HG03575 (cell line): ENCODE measurements around the gene SLC6A8.
"Not testable (repeated sequence)": the region's sequence is repeated elsewhere in the genome, so short reads cannot be mapped to it uniquely, and the experiment has no call there.

Experiments
- ATAC-seq: cut with Tn5 transposase; IDR thresholded peaks from one replicate; pipeline ENCODE4 v1.9.1; 2021; ENCODE audit not compliant: unreplicated experiment, insufficient number of reproducible peaks, low FRiP score; ENCODE audit errors: extremely low read depth

The SLC6A8 gene

DNA sequence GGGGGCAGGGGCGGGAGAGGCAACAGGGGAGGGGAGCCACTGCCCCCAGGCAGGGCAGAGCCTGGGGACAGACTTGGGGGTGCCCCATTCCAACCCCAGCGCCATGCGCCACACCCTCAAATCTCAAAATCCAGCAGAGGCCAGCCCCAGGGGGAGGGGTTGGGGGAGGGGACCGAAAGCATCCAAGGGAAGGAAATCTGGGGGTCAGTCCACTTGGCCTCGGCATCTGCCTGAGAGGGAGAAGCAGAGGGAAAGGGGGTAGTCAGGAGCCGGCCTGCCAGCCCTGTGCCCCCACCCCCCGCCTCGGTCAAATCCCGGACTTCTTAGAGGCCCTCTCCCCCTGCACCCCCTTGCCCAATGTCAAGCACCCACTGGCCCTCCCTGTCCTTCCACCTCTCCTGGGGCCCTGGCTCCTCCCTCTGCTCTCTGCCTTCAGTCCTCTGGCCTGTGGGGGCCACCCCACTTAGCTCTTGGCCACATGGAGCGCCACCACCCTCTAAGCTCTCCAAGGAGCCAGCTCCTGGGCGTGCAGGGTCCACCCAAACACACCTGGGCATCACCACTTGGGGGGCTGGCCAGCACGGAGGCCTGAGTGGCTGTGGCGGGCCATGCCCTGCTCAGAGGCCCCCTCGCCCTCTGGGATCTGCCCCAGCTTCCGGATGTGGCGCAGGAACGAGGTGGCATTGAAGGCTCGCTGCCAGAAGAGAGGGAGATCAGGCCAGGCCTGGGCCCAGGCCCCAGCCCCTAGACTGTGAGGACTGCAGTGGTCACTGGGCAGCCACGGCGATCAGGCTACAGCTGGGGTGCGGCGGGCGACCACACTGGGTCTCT is 17.6 kb upstream of the SLC6A8 start:
- ATAC-seq, result no peak

DNA sequence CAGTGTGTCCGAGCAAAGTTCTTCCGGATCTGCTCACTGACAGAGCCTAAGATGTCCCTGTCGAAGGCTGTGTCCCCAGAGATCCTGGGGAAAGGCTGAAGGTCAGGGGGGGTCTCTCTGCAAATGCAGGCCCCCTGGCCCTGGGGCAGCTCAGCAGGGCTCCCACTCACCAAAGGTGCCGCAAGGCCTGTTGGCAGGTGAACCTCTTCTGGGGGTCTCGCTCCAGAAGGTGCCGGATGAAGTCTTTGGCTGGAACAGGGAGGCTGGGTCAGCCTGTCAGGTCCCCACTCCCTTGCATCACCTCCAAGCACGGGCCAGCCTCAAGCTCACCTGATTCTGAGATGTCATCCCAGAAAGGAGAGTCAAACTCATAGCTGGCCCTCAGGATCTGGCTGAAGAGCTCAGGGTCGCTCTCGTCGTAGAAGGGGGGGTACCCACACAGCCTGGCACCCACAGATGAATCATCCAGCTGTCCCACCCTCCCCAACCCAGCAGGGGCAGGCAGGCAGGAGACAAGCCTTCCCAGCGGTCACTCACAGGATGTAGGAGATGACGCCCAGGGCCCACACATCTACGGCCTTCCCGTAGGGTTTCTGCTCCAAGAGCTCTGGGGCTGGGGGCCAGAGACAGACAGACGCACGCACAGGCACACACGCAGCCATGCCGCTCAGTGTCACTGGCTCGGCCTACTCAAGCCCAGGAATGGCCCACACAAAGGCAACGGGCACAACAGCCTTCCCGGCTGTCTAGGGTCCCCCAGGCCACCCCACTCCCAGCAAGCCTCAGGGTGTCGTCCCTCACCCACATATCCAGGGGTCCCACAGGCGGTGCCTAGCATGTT is 16.8 kb upstream of the SLC6A8 start:
- no peak for ATAC-seq

DNA sequence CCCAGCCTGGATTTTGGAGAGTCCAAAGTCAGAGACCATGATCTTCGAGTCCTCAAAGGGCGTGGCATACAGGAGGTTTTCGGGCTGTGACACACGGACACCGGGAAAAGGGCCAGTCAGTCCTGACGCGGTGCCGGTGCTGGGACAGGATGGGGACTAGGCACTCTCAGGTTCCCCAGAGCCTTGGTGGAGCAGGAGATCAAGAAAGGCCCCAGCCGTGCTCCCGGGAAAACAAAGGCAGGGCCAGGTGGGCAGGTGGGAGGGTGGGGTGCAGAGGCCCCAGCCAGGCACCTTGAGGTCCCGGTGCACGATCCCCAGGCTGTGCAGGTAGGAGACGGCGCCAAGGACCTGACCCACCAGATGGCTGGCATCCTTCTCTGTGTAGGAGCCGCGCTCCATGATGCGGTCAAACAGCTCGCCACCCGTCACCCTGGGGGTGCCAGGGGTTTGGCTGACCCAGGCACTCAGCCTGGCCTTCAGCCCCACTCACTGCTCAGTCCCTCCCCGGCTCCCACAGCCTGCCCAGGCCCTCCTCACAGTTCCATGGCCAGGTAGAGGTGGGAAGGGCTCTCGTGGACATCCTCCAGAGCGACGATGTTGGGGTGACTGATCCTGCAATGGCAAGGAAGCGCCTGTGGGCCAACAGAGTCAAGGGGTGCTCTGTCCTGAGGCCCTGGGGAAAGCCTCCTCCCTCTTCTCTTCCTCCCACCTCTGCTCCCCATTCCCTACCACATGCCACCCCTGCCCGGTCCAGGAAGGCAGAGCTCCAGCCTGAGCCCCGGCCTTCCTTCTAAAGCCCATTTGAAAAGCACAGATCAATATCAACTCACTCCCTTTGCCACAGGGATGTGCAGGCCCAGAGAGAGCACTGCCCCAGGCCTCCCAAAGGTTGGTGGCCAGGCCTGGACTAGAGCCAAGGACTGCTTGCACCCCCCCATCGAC is 15.9 kb upstream of the SLC6A8 start:
- ATAC-seq, result no peak

DNA sequence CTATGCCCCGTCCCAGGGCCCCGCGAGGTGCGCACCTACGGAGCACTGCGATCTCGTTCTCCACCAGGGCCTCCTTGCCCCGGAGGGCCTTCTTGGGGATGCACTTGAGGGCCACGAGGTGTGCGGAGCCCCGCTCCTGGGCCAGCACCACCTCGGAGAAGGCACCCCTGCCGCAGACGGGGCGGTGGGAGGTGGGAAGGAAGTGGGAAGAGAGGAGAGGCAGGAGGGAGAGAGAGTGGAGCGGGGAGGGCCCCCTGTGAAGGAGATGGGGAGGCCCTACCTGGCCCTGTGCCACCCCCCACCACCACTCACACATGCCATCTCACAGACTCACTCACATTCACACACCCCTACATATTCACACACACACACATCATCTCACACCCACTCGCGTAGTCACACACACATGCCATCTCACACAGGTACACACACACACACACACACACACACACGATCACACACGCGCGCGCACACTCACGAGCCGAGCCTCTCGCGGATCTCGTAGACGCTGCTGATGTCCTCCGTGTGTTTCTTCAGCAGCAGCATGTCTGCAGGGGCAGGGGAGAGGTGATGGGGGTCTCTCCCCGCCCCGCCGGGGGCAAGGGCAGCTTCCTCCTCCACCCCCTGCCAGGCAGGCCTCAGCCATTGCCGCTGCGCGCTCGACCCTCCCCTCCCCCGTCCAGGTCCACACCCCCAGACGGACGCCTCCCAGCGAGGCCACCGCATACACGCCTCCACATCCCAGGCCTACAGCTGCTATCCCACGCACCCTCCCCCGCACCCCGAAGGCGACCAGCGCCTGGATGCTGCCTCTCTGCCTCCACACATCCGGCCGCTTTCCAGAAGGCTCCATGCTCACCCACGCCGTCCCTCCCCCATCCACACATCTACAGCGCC is 14.9 kb upstream of the SLC6A8 start:
- no peak for ATAC-seq

DNA sequence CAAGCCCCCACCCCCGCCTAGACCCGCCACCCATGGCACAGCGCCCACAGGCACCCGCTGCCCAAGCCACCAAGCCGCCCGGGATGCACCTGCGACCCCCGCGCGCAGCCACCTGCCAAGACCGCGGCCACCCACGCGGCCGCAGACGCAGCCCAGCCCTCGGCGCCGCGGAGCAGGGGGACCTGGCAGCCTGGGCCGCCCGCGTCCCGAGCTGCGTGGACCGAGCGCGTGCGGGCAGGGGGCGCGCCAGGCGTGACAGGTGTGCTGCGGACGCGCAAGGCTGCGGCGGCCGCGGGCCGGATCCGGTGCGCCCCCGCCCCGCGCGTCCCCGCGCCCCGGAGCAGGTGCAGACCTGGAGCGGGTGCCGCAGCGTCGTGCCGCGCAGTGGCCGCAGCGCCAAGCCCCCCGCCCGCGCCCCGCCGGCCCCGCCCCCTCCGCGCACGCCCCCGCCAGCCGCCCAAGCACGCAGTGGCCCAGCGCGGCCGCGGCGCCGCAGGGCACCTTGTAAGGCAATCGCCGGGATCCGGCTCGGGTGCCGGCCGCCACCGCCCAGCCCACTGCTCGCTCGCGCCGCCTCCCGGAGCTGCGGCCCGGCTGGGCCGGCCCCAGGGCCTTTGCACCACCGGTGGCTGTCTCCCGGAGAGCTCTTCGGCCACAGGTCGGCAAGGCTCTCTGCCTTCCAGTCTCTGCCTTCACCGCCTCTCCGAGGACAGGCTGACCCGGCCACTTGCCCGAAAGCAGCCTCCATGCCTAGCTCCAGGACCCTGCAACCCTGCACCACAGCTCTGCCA is 14.1 kb upstream of the SLC6A8 start, which contains the start of gene PNCK:
PNCK (minus strand) TSS at position 386 of the 791 bp plus-strand sequence. CDS start 737 bp downstream, outside the sequence.
- no peak for ATAC-seq

DNA sequence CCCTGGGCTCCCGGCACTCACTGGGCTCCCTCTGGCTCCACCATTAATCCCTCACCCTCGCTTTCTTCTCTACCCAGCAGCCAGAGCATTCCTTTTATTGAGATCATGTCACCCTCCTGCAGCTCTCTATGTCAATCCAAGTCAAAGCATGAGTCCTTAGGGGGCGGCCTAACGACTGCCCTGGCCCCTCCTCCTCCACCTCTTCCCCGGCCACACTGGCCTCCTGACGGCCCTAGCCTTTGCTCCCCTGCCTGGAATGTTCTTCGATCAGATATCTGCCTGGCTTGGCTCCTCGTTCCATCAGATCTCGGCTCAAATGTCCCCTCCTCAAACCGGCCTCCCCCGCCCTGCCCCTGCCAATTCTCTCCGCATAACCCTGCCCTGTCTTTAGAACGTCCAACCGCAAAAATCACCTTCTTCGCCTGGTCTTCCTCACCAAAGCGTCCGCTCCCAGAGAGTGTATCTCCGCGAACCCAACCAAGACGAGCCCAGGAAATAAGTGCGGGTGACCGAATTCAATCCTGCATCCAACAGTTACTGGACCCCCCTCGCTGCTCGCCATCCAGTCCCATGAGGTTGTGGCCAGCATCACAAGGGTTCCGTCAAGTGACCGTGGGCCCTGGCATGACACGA is 13.4 kb upstream of the SLC6A8 start:
- ATAC-seq, result no peak

DNA sequence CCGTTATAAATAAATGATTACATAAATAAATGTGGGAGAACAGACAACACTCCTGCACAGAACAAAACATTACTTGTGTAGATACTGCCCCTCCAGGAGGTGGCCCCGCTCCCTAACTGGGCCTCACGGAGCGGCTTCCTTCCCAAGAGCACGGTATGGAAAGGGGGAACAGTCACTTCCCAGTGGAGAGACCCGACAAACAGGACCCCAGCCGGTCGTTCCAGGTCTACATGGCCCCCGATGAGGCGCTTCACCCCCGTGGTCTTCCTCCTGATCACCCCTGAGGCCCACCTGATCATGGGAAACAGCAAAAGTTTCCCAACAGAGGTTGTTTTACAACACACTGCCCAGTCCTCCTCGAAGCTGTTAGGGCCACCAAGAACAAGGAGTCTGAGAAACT is 6.6 kb upstream of the SLC6A8 start:
- ATAC-seq, result no peak

DNA sequence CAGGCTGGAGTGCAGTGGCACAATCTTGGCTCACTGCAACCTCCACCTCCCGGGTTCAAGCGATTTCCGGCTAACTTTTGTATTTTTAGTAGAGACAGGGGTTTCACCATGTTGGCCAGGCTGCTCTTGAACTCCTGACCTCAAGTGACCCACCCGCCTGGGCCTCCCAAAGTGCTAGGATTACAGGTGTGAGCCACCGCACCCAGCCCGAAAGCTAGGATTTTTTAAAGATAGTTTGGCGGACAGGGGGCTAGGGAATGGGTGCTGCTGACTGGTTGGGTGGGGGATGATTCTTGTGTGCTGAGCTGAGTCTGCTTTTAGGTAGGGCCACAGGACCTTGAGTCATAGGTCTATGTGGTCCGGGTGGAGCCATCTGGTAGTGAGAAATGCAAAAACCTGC is 4.2 kb upstream of the SLC6A8 start:
- ATAC-seq, result not testable (repeated sequence)

DNA sequence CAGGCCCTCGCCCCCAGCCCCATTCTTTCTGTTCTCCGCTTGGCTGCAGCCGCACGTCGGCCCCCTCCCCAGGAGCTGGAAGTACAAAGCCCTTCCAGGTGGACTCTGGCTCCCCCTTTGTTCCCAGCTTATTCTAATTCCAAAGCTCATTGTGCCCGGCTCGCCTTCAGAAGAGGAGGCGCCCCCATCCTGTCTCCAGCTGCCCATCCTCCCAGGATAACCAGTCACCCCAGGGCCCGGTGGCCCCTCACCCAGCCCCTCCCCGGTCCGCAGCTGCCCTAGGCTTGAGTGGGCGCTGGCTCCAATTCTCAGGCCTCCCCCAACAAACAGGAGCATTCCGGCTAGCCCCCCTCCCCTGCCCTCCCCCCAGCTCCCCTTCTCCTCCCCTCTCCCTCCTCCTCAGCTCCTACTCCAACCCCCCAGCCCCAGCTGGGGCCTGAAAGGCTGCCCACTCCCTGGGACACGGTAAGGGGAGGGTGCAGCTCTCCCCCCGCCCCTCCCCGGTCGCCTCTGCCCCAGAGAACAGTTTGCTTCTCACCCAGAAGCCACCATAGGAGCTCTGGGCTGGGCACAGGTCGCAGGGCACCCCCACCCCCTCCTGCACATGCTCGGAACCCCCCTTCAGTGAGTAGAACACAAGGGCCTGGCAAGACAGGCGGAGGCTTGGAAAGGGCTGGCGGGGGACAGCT is 3.1 kb upstream of the SLC6A8 start:
- no peak for ATAC-seq

DNA sequence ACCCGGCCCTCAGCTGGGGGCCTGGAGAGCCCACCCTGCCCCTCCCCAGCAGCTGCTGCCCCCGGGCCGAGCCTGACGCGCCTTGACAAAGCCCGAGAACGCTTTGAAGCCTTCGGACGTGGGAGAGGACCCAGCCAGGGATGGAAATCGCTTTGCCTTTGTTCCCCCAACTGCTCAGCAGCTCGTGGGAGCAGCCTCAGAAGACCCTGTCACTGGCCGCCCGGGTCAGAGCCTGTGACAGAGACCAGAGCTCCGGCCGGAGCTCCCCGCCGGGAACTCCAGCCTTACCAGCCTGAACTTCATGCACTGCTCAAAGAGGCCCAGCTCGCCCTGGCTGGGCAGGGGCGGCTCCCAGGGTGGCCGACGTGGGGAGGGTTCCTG is 2.6 kb upstream of the SLC6A8 start:
- no peak for ATAC-seq

DNA sequence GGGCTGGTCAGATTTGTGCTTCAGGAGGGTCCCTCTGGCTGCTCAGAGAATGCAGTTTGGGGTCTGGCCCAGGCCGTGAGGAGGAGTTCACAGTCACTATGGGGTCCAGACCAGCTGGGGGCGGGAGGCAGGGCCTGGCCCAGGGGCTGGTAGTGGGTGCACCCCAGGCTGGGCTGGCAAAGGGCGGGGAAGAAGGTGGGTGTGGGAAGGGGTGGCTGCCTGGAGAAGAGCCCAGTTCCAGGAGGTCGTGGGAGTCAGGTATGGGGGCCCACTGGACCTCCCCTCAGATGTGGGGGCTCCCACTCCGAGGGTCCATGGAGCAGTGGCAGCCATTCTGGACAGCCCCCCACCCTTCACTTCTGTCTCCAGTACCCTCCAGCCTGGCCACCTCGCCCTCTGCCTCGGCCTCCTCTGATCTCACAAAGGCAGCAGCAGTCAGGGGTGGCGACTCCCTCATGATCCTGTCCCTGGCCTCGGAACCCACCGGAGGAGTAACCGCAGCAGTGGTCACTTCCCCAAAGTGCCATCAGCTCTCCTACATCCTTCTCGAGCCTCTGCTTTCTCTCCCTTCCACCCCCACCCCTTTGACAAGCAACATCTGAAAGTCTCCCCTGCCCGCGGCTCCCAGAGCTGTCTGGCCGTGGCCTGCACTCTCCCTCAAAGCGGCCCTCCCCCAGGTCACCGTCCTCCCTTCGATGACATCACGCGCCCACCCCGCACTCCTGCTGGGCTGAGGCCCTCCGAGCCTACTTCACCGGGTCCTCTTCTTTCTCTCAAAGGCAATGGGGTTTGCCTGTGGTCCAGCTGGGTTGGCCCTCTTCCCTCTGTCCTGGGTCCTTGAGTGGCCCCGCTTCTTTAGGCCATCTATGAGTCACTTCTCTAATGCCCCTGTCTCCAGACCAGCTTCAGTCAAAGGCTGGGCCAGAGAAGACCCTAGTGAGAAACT is 1.7 kb upstream of the SLC6A8 start:
- ATAC-seq, result no peak

DNA sequence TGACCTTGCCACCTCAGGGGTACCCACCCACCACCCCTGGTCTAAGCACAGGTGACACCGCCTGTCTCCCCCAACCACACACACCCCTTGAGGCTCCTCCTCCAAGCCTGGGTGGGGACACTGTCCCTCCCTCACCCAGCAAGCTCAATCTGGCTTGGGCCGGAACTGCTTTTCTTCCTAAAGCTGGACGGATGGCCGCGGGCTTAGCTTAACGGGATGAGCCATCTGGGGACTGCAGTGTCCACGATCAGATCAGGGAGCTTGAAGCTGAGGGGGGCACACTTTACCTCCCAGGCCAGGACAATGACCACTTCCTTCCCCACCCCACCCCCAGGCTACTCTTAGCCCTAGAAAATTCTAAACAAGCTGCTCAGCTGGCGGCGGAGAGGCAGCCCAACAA is 1.0 kb upstream of the SLC6A8 start:
- no peak for ATAC-seq

DNA sequence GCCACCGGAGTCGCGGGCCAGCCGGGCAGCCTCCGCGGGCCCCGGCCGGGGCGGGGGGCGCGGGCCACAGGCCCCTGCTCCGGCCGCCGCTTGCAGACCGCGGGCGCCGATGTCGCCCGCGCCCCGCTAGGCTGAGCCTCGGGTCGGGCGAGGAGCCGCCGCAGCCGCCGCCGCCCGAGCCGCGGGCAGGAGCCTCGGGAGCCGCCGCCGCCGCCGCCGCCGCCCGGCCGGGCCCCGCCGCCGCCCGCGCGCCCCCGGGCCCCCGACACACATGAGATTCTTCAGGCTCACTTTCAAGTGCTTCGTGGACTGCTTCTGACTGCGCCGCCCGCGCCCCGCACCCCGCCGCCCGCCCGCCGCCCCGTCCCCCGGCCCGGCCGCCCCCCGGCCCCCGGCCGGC is 345 bp downstream of the SLC6A8 start:
- no peak for ATAC-seq

DNA sequence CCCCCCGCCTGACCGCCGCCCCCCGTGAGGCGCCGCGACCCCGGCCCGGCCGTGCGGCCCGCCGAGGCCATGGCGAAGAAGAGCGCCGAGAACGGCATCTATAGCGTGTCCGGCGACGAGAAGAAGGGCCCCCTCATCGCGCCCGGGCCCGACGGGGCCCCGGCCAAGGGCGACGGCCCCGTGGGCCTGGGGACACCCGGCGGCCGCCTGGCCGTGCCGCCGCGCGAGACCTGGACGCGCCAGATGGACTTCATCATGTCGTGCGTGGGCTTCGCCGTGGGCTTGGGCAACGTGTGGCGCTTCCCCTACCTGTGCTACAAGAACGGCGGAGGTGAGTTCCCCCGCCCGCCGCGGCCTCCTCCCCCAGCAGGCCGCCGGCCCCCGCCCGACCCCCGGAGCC is 780 bp downstream of the SLC6A8 start:
- no peak for ATAC-seq

DNA sequence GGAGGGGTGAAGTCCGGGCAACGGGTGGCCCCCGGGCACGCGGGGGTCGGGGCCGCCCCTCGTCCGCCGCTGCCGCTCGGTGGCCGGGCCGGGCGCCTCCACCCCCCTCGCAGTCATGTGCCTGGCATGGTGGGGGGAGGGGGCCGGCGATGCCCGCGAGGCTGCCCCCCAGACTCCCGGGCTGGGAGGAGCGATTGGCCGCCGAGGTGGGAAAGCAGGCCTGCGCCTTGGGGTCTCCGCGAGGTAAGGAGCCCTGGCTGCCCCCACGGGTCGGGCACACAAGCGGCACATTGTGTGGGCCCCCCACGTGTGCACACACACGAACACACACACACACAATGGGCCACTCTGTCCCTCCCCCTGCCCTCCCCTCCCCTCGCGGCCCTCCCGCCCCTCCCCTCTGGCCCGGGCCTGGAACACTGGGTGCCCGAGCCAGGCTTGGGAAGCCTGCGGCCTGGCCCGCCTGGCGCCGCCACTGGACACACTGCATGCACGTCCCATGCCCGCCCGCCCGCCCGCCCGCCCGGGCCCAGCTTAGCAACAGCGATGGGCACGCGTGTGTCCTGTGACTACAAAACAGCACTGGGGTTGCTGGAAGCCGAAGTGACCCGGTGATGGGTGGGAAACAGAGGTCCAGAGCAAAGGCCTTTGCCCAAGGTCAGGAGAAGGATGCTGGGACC is 1.3 kb downstream of the SLC6A8 start:
- ATAC-seq, result no peak
